Stimulated activated CD8-positive, alpha-beta memory T cell treated with anti-CD3 and anti-CD28 coated beads, Interleukin-15, amount 100 ng/mL, for 4 hours (primary cell): ENCODE measurements around the gene NSUN2.
"Not testable (repeated sequence)": the region's sequence is repeated elsewhere in the genome, so short reads cannot be mapped to it uniquely, and the experiment has no call there.

ENCODE experiments used
- DNase-seq, 2 donors: peaks; one replicate each; pipeline ENCODE4 v3.0.0-alpha.2; 2020; ENCODE audit warnings: low read depth in 2 of 2

NSUN2 gene

GRCh38 chr5:6583049-6583880 is 49.6 kb downstream of the NSUN2 start:
- no peak for DNase-seq

DNA sequence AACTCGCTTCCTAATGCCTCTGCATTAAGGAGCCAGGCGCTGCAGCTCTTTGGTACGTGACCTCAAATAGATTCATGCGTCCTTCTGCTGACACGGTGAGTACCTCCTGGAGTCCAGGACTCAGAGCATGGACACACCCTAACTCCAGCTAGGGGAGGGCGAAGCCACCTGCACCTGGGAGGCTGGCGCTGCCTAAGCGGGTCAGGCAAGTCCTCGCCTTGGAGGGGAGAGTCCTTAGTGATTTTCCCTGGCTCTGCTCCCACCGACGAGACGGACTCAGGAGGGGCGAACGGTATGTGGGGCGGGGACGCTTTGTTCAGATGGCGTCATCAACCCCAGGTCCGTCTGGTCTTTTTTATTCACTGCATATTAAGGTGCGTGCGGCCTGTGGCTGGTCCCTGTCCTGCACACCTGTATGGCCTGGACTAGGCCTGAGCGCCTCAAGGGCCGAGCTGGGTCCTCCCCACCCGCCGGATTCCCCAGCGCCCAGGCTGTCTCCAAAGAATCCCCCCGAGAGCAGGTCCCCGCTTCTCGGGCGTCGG is 50.3 kb downstream of the NSUN2 start:
- DNase-seq: no peak

DNA sequence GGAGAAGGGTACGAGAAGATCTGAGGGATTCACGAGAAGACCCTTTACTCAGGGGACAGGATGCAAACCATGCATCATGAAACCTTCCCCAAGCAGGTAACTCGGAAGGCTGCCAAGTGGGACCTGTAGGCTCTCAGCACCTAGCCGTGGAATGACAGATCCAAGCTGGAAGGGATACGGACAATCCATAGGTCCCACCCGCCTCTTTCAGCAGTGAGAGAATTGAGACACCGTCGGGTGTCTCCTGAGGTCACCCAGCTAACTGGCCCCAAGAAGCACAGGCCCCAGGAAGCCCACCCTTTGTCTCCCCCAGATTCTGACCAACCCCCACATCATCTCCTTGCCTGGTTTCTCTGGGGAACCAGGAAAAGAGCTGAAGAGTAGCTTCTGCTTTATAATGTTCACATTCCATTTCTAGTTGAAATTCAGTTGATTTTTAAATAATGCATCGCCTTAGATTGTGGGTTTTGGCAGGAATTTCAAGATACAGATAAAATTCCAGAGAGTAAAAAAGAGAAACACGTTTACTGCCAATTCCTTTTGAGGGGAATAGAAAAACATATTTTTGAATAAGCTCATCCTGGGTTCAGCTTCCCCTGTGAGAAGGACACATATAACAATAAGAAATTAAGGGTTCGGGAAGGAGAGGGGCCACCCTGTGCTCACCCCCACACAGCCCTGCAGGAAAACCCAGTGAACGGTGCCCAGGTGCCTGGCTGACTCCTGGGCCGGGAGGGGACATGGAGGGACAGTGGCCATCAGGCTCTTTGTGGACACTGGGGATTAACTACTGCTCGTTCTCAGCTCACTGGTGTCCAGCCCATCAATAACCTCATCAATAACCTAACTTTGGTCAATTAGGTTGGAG is 51.1 kb downstream of the NSUN2 start:
- DNase-seq: no peak

DNA sequence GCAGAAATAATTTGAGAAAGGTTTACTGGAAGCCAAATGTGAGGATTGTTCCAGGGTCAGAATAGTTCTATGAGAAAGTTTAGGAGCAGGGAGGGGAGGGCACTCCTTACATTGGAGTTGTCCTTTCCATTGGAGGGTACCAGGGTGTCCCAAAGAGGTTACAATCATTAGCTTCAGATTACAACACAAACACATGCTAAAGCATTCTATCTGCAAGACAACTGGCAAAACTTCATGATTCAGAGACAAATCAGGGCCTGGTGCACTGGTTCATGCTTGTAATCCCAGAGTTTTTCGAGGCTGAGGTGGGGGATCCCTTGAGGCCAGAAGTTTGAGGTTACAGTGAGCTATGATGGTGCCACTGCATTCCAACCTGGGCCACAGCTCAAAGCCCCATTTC is 51.8 kb downstream of the NSUN2 start:
- DNase-seq: no peak

DNA sequence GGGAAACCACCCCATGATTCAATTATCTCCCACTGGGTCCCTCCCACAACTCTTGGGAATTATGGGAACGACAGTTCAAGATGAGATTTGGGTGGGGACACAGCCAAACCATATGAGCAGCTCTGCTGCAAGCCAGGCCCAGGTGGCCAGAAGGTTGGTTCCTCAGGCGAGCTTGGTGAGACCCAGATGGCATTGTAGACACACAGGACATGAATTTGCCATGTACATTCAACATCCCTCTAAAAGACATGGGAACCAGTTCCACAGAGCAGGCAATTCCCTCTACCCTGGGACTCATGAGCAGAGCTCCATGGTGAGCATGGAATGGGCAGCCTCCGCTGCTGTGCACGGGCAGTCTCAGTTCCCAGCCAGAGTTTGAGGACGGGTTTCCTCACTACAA is 53.3 kb downstream of the NSUN2 start:
- no peak for DNase-seq

GRCh38 chr5:6578676-6579343 is 54.0 kb downstream of the NSUN2 start:
- DNase-seq: no peak

GRCh38 chr5:6576861-6577501 is 55.9 kb downstream of the NSUN2 start:
- no peak for DNase-seq

DNA sequence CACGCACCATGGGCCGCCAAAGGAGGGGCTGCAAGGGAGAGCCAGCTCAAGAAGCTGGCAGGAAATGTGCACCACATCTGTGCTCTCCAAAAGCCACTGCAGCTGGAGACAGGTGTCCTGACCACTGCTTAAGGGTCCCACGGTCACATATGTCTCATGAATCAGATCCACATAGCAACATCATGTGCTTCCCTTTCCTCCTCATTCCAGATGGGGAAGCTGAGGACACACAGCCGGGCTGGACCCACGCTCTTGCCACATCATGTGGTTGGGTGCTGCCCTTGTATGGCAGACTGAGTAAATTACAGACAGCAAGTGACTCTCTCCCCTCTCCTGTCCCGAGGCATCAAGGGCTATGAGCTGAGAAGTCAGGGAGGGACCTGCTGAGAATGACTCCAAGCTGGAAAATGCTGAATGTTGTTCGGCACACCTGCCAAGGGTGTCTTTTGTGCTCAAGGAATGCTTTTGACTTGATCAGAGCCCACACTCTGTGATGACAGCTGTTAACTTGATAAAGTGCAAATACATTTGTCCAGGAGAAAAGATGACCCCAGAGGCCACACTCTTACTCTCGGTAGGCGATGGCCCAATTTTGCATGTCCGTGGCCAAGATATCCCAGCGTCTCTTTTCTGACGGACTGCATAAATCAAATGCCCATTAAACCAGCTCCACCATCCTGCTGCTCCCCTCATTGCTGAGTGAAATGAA is 58.2 kb downstream of the NSUN2 start:
- no peak for DNase-seq

DNA sequence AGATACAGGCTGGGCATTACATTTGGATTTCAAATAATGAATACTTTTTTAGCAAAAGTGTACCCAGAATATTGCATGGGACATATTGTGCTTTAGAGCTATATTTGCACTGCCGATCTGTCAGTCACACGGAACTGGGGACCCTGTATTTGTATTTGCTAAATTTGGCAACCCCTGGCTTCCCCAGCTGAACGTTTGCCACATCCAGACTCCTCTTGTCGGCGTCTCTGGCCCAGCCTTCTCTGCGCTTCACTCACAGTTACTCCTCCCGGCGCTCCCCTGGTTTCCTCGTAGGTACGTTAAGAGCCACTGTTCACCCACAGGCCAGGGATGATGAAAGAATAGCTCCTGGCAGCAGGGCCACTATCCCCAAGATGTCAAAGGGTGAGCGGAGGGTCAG is 58.7 kb downstream of the NSUN2 start:
- DNase-seq: no peak

- DNase-seq: no peak
Measured at GRCh38 chr5:6573651-6574101, 59.2 kb downstream of the NSUN2 start.

DNA sequence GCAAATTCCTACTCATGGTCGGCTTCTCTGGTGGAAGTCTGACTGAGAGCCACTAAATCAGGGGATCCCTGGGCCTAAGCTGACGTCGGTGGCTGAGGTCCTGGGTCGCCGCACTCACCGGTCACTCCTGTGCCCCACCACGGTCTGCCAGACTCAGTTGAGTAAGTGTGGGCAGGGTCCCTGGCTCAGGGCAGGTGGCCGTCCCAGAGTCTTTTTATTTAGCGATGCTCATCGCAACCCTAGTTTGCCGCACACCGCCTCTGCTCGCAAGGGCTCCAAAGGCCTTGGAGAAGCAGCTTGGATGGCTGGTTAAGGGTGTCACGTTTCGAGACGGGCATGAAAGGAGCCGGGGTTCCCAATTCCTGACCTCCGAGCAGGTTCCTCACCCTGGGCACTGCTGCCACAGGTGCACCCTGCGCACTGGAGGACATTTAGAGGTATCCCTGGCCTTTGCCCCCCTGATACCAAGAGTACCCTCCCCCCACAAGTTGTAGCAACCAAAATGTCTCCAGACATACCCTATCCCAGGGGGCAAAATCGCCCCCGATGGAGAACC is 59.9 kb downstream of the NSUN2 start:
- no peak for DNase-seq

DNA sequence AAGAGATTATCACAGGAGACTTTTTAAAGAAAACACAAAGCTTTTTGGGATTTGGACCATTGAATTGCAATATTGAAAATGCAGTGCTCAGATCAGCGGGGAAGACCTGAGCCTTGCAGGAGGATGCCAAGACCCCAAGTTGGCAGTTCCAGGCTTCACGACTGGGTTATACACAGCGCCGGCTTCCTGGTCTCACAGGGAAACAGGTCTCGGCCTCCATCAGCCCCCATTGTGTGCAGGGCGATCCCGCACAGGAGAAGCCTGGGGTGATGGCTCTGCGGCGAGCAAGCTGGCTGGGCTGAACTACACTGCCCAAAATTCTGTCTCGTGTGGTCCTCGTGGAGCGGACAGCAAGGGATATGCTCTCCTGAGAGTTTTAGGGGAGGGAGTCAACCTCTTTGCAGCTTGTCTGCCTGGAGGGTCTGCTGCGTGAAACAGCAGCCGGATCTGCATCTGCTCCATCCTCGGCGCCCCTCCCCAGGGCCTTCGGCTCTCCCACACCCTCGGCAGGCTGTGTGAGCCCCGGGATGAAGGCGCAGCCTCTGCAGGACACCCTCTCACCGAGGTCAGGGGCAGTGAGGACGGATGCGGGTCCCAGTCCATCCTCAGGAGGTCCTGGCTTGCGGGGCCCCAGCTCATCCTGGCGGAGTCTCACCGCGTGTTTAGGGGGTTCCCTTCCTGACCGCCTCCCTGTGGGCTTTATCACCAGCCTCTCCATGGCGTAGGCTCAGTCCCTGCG is 60.6 kb downstream of the NSUN2 start:
- no peak for DNase-seq

DNA sequence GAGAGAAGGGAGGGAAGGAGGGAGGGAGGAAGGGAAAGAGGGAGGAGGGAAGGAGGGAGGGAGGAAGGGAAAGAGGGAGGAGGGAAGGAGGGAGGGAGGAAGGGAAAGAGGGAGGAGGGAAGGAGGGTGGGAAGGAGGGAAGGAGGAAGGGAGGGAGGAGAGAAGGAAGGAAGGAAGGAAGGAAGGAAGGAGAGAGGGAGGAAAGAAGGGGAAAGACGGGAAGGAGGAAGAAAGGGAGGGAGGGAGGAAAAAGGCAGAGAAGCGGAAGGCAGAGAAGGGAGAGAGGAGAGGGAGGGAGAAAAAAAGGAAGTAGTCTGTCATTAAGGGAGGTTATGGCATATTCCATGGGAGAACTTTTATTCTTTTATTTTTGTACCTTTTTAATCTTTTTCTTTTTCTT is 61.2 kb downstream of the NSUN2 start:
- DNase-seq: not testable (repeated sequence)

GRCh38 chr5:6570530-6570929 is 62.3 kb downstream of the NSUN2 start:
- no peak for DNase-seq

GRCh38 chr5:6568889-6569288 is 64.0 kb downstream of the NSUN2 start:
- DNase-seq: no peak

- no peak for DNase-seq
Measured at GRCh38 chr5:6568383-6568782, 64.5 kb downstream of the NSUN2 start.

DNA sequence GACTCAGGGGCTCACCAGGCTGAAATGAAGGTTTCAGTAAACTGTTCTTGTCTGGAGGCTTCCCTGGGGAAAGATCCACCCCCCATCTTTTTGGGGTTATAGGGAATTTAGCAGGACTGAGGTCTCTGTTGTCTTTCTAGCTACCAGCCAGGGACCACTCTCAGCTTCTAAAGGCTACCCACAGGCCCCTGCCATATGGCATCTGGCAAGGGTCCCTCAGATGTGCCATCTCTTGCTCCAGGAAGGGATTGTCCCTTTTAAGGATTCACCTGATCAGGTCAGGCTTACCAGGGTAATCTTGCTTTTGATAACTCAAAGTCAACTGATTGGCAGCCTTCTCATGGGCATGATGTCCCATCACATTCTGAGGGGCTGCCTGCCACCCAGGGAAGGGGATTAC is 65.0 kb downstream of the NSUN2 start:
- DNase-seq: no peak

DNA sequence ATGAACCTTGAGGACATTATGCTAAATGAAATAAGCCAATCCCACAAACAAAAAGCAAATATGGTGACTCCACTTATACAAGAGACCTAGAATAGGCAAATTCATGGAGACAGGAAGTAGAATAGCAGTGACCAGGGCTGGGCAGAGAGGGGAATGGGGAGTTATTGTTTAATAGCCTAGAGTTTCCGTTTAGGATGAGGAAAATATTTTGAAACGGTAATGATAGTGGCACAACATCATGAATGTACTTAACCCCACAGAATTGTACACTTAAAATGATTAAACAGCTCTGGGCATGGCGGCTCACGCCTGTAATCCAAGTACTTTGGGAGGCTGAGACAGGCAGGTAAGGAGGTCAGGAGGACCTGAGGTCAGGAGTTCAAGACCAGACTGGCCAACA is 65.8 kb downstream of the NSUN2 start:
- no peak for DNase-seq

DNA sequence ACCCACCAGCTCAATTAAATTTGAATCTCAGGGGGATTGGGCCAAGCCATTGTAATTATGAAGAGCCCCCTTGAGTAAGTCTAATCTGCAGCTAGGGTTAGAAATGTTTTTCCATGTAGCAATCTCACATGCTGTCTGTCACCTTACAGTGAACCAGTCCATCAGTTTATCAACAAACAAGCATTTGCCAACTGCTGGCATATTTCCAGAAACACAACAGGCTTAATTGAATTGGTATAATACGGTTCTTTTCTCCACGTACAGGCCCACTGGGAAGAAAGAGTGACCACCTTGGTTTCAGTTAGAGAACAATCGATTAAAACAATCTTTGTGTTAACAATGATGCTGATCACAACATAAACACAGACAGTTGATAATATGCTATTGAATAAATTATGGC is 67.4 kb downstream of the NSUN2 start:
- no peak for DNase-seq
